Epithelial cell of esophagus (primary cell): Measurements from ENCODE around the gene FOSL1.

Source experiments
- DNase-seq: peaks from one replicate; pipeline ENCODE4 v3.0.0; 2010; ENCODE audit warnings: low read depth
- H3K4me3 ChIP-seq: 2 replicates; pipeline ENCODE4 v1.5.1; 2011; ENCODE audit warnings: mild to moderate bottlenecking, low read length, control low read depth
- CTCF ChIP-seq: IDR thresholded peaks from 2 replicates; pipeline ENCODE4 v1.5.1; 2011; ENCODE audit warnings: low read depth, mild to moderate bottlenecking, low read length, control low read depth, inconsistent platforms; ENCODE audit not compliant: insufficient read depth; ENCODE audit errors: missing control alignments

The FOSL1 gene

GRCh38 chr11:65862191-65862735 is 37.9 kb downstream of the FOSL1 start:
- DNase-seq: no peak
- TF ChIP-seq CTCF: no peak
- no peak overlapping the region for H3K4me3 ChIP-seq

GRCh38 chr11:65861533-65862183 is 38.5 kb downstream of the FOSL1 start:
- TF ChIP-seq CTCF: no peak
- H3K4me3 ChIP-seq: peak overlapping the region; percentile 92
- no peak for DNase-seq

DNA sequence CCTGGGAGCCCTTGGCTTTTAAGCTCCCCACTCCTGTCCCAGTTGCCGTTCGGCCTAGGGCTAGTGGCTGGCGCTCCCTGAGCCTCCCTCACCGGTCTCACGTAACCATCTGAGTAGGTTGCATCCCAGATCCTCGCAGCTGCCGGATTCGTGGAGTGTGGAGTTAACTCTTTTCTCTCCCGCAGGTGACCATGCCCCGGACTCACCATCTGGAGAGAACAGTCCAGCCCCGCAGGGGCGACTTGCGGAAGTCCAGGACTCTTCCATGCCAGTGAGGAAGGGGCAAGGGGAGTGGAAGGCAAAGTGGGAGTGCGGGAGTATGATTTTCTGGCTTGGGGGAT is 39.1 kb downstream of the FOSL1 start:
- no peak for TF ChIP-seq CTCF

DNA sequence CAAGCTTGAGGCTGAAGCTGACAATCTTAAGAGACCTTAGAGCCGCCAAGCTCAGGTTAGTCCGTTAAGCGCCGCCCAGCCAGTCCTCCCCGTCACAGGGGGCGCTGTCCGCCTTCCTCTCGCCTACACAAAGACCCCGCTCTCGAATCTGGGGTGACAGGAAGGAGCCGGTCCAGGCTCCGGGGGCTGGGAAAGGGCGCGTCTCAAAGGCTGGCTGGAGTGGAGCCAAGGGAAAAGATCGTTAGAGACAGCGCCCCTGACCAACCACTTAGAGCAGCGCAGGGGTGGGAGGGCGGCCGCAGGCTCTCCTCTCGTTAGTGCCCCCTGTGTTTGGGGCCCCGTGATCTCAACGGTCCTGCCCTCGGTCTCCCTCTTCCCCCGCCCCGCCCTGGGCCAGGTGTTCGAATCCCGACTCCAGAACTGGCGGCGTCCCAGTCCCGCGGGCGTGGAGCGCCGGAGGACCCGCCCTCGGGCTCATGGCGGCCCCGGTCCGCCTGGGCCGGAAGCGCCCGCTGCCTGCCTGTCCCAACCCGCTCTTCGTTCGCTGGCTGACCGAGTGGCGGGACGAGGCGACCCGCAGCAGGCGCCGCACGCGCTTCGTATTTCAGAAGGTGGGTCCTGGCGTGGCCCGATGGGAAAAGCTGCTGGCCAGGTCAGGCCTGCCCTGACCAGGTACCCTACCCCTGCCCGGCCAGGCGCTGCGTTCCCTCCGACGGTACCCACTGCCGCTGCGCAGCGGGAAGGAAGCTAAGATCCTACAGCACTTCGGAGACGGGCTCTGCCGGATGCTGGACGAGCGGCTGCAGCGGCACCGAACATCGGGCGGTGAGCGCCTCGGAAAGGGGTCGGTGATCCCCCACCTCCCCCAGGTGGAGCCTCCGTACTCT is 39.7 kb downstream of the FOSL1 start, which contains the start of gene MUS81:
MUS81 (plus strand) TSS at position 156 of the 887 bp plus-strand sequence; CDS start at position 477, 321 bp downstream.
- peak; percentile 99 for DNase-seq
- peak; percentile 90 for TF ChIP-seq CTCF
- H3K4me3 ChIP-seq: peak within 1 kb of the TSS; percentile 92

More for the DNA sequence above, 39.1 kb downstream of the FOSL1 start:
- peak; percentile 28 for DNase-seq
- H3K4me3 ChIP-seq: peak overlapping the region; percentile 92

DNA sequence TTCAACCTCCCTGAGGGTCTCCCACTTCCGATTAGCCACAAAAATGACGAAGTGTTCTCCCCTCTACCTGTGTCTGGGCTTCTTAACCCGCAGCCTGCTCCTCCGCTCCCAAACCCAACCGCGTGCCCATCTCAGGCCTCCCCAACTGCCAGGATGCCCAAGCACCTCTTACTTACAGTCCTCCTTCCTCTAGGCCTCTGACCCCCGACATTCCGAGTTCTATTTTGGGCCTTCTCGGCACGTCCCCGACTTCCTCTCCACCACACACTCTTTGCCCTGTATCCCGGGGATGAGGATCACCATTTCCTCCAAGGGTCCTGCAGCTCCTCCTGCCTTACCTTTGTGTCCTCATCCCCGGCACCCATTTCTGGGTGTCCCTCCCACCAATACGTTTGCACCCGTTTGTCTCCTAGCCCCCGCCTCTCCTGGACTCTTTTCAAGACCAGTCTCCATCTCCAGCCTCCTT is 40.3 kb downstream of the FOSL1 start:
- peak overlapping the region; percentile 92 for H3K4me3 ChIP-seq
- TF ChIP-seq CTCF: no peak
- DNase-seq: no peak

DNA sequence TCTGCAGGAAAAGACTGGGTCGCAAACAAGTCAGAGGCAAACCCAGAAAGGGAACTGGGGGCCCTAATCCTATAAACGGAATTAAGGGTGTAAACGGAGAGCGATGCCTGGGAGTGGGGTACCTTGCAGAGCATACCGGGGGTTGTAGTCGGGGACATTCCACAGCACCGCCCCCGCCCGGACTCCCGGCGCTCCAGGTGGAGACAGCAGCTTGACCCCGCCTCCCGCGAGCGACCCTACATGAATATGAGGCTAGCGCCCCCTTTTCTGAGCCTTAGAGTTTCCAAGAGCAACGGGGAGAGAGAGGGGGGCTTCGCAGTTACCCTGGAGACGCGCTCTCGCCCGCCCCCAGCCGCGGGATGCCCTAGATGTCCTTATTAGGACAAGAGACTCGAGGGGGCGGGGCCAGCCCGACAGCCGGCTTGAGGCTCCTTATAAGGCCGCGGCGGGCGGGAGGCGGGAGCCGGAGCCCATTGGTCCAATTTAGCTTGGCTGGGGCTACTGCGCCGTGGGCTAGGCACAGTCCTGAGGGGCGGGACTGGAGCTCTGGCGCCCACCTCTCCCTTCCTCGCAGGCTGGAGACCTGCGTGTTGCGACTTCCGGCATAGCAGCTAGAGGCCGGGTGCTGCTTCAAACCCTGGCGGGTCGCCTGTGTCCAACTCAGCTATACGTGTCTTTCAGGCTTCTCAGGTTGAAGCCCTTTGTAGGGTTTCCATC is 40.9 kb downstream of the FOSL1 start:
- TF ChIP-seq CTCF: no peak
- DNase-seq: peak; percentile 98

More for the DNA sequence above, 40.9 kb downstream of the FOSL1 start:
- peak overlapping the region; percentile 92 for H3K4me3 ChIP-seq
